Fibroblast of lung (primary cell): ENCODE data around the gene PGM3.

Experiments
- EZH2 ChIP-seq: IDR thresholded peaks from 2 replicates; pipeline ENCODE4 v1.5.1; 2012; ENCODE audit warnings: low read length, control low read depth, mild to moderate bottlenecking; ENCODE audit errors: missing control alignments
- TF ChIP-seq, protein P1 (sequence below), 2 donors: IDR thresholded peaks in 1 of 2; conservative IDR thresholded peaks in 1 of 2; 1 replicate in 1 of 2; 2 replicates in 1 of 2; pipeline ENCODE4 v1.5.1; 2011 to 2012; ENCODE audit warnings: low read length in 2 of 2, control low read depth in 1 of 2, inconsistent platforms in 1 of 2, low read depth in 1 of 2, mild to moderate bottlenecking in 1 of 2

DNA sequence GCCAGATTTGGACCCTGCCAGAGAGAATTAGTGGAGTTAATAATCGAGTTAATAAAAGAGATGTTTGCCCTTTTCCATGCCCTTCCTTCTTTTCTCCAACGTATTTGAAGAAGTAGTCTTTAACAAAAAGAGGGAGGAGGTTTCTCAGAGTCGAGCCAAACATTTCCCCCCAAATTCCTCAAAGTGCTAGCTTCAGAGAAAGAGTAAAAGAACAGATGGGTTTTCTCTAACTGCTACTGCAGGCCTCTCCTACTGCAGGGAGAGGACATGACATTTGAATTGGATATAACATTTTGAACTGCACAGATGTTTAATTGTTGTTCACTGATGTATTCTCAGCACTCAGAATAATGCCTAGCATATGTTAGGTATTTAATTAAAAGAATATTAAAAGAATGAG lies 25.6 kb upstream of the PGM3 start:
- TF ChIP-seq, protein P1, sequence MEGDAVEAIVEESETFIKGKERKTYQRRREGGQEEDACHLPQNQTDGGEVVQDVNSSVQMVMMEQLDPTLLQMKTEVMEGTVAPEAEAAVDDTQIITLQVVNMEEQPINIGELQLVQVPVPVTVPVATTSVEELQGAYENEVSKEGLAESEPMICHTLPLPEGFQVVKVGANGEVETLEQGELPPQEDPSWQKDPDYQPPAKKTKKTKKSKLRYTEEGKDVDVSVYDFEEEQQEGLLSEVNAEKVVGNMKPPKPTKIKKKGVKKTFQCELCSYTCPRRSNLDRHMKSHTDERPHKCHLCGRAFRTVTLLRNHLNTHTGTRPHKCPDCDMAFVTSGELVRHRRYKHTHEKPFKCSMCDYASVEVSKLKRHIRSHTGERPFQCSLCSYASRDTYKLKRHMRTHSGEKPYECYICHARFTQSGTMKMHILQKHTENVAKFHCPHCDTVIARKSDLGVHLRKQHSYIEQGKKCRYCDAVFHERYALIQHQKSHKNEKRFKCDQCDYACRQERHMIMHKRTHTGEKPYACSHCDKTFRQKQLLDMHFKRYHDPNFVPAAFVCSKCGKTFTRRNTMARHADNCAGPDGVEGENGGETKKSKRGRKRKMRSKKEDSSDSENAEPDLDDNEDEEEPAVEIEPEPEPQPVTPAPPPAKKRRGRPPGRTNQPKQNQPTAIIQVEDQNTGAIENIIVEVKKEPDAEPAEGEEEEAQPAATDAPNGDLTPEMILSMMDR (conservative IDR thresholded peaks at IDR 0.05 in 1 of 2, IDR thresholded peaks at IDR 0.05 in 1 of 2; ENCODE audit: low read depth in 1 of 2, low read length in 2 of 2) = no peak
- TF ChIP-seq EZH2 = no peak
